LNCaP clone FGC (cell line): ENCODE measurements around the gene LPP.
A peak's percentile ranks its signal among the peaks of the same experiment; 100 is the strongest.

Experiments used
- DNase-seq: peaks from one replicate; pipeline ENCODE4 v3.0.0-alpha.2; 2011; ENCODE audit warnings: low read depth
- H3K4me3 ChIP-seq: 2 replicates; pipeline ENCODE4 v1.5.1; 2011; ENCODE audit warnings: mild to moderate bottlenecking, low read depth, low read length, control low read depth
- CTCF ChIP-seq: IDR thresholded peaks from 2 replicates; pipeline ENCODE4 v1.5.1; 2012; ENCODE audit warnings: mild to moderate bottlenecking; ENCODE audit not compliant: control insufficient read depth, insufficient read depth; ENCODE audit errors: extremely low read depth

The LPP gene

GRCh38 chr3:188861842-188862744 lies 708.1 kb downstream of the LPP start:
- no peak overlapping the region for H3K4me3 ChIP-seq
- TF ChIP-seq CTCF: no peak
- no peak for DNase-seq

- no peak for TF ChIP-seq CTCF
- DNase-seq: no peak
- H3K4me3 ChIP-seq: no peak overlapping the region
These were observed 710.0 kb downstream of the LPP start for GRCh38 chr3:188863999-188864406.

- TF ChIP-seq CTCF: no peak
- H3K4me3 ChIP-seq: no peak overlapping the region
- DNase-seq: no peak
These were observed 713.8 kb downstream of the LPP start for GRCh38 chr3:188867691-188868265.

GRCh38 chr3:188868803-188869202 lies 714.8 kb downstream of the LPP start:
- no peak for TF ChIP-seq CTCF
- H3K4me3 ChIP-seq: no peak overlapping the region
- DNase-seq: peak; percentile 23

- TF ChIP-seq CTCF: no peak
- no peak for DNase-seq
- no peak overlapping the region for H3K4me3 ChIP-seq
These were observed 715.7 kb downstream of the LPP start for GRCh38 chr3:188869628-188870027.

- no peak for DNase-seq
- no peak overlapping the region for H3K4me3 ChIP-seq
- TF ChIP-seq CTCF: no peak
These were observed 716.5 kb downstream of the LPP start for GRCh38 chr3:188870431-188870830.

- TF ChIP-seq CTCF: no peak
- no peak overlapping the region for H3K4me3 ChIP-seq
- no peak for DNase-seq
These were observed 720.6 kb downstream of the LPP start for GRCh38 chr3:188874576-188874975.
